Hematopoietic multipotent progenitor cell treated with erythropoietin and hydrocortisone succinate and interleukin-3 and kit ligand, for 8 days (in vitro differentiated cells): ENCODE data around the gene GPR132.
A peak's percentile ranks its signal among the peaks of the same experiment; 100 is the strongest.
"Not testable (repeated sequence)": the region's sequence is repeated elsewhere in the genome, so short reads cannot be mapped to it uniquely, and the experiment has no call there.

Experiments used
- DNase-seq: peaks from one replicate; pipeline ENCODE4 v3.0.0-alpha.2; 2015

GPR132 gene

DNA sequence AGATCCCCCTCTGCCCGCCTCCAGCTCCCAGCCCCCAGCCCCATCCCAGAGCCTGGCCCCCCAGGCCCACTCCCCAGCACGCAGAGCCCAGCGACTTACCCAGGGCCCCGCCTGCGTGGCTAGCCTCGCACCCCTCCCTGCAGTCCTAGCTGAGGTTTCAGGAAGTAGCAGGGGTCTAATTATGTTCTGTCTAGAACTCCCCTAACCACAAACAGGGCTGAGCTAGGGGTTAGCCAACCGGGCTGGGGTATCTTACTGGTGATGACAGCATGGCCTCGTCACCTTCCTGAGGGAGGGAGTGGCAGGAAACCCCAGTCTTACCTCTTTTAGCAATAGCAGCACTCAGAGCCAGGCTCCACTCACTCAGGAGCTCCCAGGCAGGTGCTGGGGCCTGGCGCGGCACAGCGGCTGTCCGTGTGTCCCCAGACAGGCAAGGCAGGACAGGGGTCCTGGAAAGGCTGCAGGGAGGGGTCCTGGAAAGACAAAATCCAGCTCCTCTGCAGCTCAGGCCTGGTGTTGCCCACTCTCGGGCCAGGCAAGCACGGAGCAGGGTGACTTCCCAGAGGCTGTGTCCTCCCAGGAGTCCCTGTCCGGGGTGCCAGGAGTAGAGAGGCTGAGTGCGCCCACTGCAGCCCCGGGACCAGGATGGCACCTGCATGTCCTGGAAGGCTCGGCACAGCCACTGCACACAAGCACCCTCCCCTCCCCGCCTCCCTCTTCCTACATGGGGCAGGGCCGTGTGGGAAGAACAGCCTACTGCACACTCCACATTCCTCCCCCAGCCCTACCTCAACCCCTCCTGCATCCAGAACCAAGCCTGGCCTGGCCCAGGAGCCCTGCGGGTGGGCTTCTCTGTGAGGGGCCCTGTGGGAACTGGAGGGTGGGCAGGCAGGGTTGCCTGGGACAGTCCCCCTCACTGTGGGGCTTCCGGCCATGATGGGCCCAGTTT, at the start of gene GPR132:
GPR132 (minus strand) TSS at position 151 of the 949 bp plus-strand sequence. CDS start 10,010 bp downstream, outside the sequence.
- DNase-seq, result peak; percentile 56

GRCh38 chr14:105109243-105109642, 44.0 kb upstream of the GPR132 start:
- not testable (repeated sequence) for DNase-seq

GRCh38 chr14:105108516-105108864, 43.3 kb upstream of the GPR132 start:
- no peak for DNase-seq

GRCh38 chr14:105107781-105108515, 42.7 kb upstream of the GPR132 start:
- no peak for DNase-seq

GRCh38 chr14:105107351-105107750, 42.1 kb upstream of the GPR132 start:
- DNase-seq, result no peak

DNA sequence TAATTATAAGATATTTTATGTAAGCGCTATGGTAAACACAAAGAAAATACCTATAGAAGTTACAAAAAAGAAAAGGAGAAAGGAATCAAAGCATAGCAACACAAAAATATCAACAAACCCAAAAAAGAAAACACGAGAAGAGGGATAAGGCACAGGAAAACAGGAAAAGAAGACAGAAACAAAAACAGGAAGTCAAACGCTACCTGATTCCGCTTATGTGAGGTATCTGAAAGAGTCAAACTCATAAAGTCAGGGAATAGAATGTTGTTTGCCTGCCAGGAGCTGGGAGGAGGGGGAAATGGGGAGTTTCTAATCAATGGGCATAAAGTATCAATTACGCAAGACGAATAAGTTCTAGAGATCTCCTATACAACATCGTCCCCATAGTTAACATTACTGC, 39.9 kb upstream of the GPR132 start:
- DNase-seq, result no peak

DNA sequence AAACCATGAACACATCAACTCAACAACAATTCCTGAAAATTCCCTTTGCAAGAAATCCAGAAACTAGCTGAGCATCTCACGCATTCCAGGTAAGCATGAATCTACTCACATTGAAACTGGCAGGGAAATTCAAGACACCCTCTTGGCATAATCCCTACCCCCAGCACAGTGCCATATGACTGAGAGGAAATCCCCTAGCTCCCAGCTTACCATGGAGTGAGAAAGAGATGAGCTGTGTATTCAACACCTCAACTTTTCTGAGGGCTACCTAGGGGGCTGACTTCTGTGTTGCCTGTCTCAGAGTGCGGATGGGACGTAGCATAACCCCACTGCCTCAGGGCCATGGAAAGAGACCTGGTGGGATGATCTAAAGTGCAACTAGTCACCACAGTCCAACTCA, 37.7 kb upstream of the GPR132 start:
- DNase-seq, result no peak

- DNase-seq, result no peak
These were observed 37.2 kb upstream of the GPR132 start for GRCh38 chr14:105102361-105102870.

DNA sequence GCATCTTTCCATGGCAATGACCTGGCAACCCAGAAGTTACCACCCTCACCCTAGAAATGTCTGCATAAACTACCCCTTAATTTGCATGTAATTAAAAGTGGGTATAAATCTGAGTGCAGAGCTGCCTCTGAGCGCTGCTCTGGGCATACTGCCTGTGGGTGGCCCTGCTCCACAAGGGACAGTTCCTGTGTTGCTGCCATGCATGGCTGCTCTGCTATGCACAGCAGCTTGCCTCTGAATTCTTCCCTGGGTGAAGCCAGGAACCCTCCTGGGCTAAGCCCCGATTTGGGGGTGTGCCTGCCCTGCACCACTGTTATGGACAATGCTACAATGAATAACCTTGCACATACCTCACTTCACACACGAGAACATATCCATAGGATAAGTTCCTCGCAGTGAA, 35.7 kb upstream of the GPR132 start:
- no peak for DNase-seq

DNA sequence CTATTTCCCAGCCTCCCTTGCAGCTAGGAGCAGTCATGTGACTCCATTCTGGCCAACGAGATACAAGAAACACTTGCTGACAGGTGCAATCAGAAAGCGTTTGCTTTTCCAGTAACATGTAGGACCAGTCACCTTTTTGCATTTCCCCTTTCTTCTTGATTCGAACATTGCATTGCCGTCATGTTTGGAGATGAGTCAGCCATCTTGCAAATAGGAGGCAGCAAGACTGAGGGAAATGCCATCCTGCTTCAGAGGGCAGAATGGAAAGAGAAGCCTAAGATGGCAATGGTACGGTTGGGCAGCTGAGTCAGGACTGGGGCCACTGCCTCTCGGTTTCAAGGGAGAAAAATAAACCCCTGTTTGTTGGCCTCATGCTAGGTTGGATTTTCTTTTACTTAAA, 34.5 kb upstream of the GPR132 start:
- no peak for DNase-seq

DNA sequence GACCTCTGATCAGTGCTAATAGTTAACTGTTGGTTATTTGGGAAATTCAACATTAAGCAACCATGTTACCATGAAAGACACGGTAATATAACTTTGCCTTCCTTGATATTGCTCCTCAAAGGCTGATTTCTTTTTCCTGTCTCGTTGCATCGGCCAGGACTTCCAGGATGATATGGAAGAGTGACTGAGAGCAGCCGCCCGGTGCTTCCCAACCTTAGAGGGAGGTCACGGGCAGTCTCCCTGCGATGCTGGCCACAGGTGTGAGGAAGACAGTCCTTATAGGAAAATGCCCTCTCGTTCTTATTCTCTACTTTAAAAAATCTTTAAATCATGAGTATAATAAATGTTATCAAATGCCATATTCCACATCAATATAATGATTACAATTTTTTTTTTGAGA, 33.1 kb upstream of the GPR132 start:
- DNase-seq, result no peak

GRCh38 chr14:105097794-105098127, 32.5 kb upstream of the GPR132 start:
- DNase-seq, result no peak

GRCh38 chr14:105096206-105096875, 31.1 kb upstream of the GPR132 start:
- DNase-seq, result no peak

DNA sequence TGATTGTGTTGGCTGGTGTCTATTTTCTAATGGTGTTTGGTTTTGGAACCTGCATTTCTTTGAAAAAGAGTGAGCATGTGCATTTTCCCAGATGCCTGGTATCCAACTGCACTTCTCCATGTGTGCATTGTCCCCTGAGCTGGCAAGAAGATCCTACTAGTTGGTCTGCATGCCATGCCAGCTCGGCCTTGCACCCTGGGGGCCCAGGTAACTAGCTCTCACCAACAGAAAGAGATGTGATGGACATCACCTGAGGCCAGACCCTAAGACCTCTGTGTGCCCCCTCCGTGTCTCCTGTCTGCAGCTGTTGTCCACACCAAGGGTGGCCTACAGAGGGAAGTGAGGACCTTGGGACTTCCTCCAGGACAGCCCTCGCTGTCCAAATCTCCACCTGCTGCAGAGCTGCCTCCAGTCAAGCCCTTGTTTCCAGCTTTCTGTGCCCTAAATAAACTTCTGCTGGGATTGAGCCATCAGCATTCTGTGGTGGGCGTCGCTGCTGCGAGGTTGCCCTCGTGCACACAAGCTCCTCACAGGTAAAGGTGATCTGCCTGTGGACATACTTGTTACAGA, 30.1 kb upstream of the GPR132 start:
- no peak for DNase-seq

GRCh38 chr14:105094193-105094907, 29.1 kb upstream of the GPR132 start:
- DNase-seq, result no peak

DNA sequence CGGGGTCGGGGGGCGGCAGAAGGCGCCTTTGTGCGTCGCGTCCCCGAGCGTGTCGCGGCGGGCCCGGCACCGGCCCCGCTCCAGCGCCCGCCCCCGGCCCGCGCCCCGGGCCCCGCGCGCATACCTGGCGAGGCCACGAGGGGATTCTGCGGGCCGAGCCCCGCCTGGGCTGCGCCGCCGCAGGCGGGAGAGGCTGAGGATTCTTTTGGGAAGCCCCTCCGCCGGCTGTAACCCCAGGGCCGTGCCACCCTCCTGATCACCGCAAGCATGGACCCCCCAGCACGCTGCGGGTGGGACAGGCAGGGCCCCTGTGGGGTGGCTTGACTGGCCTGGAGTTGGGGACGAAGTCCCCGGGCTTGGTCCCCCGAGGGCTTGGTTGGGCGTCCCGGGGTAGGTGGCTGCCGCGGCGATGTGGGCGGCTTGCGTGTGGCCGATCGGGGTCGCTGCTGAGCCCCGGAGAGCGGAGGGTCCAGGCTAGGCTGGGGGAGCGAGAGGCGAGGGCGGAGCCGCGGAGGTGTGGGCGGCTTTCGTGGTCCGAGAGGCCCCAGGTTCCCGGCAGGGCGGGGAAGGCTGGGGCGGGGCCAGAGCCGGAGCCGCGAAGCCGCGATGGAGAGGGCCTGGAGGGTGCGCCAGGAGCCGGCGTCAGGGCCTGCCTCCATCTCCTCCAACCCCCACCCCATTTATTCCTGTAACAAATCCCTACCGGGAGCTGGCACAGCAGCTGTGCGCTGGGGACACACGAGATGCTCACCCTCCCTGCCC, 28.4 kb upstream of the GPR132 start:
- DNase-seq, result no peak

GRCh38 chr14:105093038-105093430, 27.8 kb upstream of the GPR132 start:
- DNase-seq, result no peak

DNA sequence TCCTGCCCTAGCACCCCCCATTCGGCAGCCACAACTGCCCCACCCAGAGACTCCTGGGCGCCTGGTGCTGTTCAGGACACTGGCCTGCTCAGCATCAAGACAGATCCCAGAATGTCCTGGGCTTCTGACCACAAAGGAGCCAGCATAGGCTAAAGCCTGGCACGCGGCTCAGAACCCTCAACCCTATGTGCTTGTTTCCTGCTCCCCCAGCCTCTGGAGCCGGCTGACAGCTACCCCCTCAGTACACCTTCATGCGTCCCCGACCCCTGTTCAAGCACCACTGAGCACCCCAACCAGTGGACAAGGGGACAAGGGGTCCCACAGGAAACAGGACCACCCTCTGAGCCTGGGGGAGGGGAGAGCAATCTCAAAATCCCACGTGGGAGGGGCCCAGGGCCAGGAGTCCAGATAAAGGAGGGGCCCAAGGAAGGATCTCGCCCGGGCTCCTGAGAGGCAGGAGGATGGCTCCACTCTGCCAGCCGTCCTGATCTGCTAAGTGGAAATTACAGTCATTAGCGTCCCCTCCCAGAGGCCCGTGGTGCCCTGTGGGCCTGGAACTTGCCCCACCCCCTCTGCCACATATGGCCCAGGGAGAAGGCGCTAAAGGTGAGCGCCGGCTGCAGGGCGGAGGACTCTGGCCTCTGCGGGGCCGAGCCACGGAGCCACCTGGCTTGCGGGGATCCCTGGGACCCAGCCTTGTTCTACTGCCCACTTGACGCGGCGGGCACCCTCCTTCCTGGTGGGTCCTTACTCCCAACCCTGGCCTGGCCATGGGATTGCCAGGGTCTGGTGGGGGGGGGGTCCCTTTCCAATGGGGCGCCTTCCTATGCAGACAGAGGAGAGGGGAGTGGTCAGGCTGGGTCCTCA, 27.2 kb upstream of the GPR132 start:
- DNase-seq, result no peak

GRCh38 chr14:105091517-105092170, 26.4 kb upstream of the GPR132 start:
- no peak for DNase-seq

DNA sequence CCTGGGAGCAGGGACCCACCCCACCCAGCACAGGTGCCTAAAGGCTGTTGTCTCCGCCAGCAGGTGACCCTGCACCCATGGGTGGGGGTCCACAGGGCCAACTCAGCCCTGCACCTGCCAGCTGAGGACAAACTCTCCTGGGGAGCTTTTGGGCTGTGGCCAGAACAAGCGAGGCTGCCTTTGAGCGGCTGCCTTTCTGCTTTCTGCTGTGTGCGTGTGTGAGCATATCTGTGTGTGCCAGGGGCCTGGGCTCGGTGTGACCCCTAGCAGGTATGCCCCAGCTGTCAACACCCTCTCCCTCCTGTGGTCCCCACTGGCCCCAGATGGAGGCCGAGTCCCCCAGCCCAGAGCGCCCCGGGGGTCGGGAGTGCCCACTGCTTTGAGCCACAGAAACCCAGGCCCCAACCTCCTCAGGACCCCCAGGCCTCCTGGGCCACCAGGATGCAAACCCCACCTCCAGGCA, 25.9 kb upstream of the GPR132 start:
- DNase-seq, result no peak
